Measurements from ENCODE around the gene TRPV3. TPM values are rescaled to one million over a fixed set of nuclear protein-coding genes. Genes with fewer than 3 reads are reported as not detected.

TRPV3 gene
- total RNA-seq, 4 donors from 2014 or later: 5.0 to 39.1 (median 16.5) TPM

DNA sequence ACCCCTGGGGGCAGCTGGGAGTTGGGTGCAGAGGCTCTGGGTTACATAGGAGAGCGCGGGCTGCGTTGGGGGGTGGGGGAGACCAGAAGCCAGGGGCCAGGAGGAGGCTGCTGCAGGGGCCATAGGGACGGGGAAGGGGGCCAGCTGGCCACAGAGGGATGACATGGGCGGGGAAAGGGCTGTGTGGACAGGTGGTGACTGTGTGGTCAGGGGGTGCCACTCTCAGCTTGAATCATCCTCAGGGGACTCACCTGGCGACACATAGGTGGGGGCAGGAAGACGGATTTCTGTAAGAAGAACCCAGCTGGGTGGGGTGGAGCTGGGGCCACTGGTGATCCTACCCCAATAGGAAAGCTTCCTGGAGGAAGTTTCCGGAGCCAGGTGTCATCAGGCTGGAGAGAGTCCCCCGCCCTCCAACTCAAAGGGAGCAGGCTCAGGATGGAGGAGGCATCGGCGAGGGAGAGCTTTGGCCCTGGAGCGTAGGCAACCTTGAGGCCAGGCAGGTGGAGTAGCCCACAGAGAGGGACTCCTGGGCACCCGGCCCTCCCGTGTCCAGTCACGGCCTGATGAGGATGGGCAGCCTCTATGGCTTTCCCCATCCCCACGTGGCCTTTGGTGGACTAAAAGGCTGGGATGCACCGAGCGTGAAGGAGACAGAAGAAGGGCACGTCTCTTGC lies 1.2 kb downstream of the TRPV3 start:
- H3K27ac ChIP-seq: peak overlapping the region in 3 of 4 donors; percentile 61 to 76 (median 71)

DNA sequence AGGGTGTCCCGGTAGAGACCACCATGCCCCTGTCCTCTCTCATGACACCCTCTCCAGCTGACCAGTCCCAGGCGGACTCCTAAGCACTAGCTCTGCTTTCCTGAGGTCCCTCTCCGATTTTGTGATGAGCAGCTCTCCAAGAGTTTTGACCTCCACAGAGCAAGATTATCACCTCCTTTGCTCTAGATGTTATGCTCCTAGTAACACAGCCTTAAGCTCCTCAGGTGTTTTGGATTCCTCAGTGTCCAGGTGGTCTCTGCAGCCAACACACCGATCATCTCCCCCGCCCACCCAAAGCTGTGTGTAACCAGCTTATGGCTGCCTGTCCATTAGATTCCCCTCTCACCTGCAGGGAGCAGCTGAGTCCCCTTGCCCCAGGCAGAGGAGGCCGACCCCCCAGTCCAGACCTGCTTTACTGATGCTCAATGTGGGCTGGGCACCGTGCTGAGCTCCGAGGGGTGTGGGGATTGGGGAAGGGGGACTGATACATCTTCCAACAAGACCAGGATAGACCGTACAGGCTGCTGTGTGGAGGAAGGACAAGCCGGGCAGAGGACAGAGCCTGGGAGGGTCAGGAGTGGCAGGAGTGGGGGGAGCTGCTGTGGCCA lies 2.3 kb downstream of the TRPV3 start:
- no peaks in the 10 kb centered on the region for H3K27me3 ChIP-seq

More for the DNA sequence above, 1.2 kb downstream of the TRPV3 start:
- H3K4me3 ChIP-seq: peak overlapping the region in 1 of 4 donors; percentile 39
- H3K4me1 ChIP-seq: peaks cover 0 to 15% (median 7%) of the 10 kb centered on the region in 4 donors
- no peak for DNase-seq
- no peaks in the 10 kb centered on the region for H3K27me3 ChIP-seq
- no peaks in the 10 kb centered on the region for H3K36me3 ChIP-seq
- TF ChIP-seq, protein P1, sequence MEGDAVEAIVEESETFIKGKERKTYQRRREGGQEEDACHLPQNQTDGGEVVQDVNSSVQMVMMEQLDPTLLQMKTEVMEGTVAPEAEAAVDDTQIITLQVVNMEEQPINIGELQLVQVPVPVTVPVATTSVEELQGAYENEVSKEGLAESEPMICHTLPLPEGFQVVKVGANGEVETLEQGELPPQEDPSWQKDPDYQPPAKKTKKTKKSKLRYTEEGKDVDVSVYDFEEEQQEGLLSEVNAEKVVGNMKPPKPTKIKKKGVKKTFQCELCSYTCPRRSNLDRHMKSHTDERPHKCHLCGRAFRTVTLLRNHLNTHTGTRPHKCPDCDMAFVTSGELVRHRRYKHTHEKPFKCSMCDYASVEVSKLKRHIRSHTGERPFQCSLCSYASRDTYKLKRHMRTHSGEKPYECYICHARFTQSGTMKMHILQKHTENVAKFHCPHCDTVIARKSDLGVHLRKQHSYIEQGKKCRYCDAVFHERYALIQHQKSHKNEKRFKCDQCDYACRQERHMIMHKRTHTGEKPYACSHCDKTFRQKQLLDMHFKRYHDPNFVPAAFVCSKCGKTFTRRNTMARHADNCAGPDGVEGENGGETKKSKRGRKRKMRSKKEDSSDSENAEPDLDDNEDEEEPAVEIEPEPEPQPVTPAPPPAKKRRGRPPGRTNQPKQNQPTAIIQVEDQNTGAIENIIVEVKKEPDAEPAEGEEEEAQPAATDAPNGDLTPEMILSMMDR (IDR thresholded peaks at IDR 0.05): no peak
- TF ChIP-seq POLR2A (IDR thresholded peaks at IDR 0.05): no peak
- no peaks in the 10 kb centered on the region for H3K9me3 ChIP-seq

DNA sequence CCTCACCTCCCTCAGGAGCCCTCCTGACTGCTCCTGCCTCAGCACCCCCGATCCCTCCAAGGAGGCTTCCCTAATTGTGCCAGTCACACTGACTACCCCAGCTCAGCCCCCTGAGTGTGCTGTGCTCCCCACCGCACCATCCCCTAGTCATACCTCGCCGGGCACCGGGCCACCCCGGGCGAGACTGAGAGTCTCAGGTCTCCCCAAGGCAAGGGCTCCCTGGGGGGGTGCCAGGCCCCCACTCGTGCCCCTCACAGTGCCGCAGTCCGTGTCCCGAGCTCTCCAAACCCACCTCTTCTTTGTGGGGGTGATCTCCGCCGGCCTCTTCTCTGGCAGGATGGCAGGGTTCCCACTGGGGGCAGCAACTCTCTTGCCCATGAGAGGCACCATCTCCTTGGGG lies 3.2 kb downstream of the TRPV3 start:
- Histone ChIP-seq H3K27me3 (no peaks in the 10 kb centered on the region), H3K9me3 (no peaks in the 10 kb centered on the region), H3K4me1 (peaks cover 0 to 15% (median 7%) of the 10 kb centered on the region in 4 donors), H3K27ac (no peak overlapping the region), H3K36me3 (no peaks in the 10 kb centered on the region), H3K4me3 (no peak overlapping the region)
- DNase-seq: no peak
- TF ChIP-seq, protein P1 (IDR thresholded peaks at IDR 0.05): no peak
- no peak for TF ChIP-seq POLR2A (IDR thresholded peaks at IDR 0.05)

More for the DNA sequence above, 2.3 kb downstream of the TRPV3 start:
- DNase-seq: no peak
- peaks cover 0 to 15% (median 7%) of the 10 kb centered on the region in 4 donors for H3K4me1 ChIP-seq
- no peak overlapping the region for H3K4me3 ChIP-seq
- TF ChIP-seq, protein P1 (IDR thresholded peaks at IDR 0.05): no peak
- TF ChIP-seq POLR2A (IDR thresholded peaks at IDR 0.05): no peak
- no peaks in the 10 kb centered on the region for H3K9me3 ChIP-seq
- no peak overlapping the region for H3K27ac ChIP-seq
- no peaks in the 10 kb centered on the region for H3K36me3 ChIP-seq

DNA sequence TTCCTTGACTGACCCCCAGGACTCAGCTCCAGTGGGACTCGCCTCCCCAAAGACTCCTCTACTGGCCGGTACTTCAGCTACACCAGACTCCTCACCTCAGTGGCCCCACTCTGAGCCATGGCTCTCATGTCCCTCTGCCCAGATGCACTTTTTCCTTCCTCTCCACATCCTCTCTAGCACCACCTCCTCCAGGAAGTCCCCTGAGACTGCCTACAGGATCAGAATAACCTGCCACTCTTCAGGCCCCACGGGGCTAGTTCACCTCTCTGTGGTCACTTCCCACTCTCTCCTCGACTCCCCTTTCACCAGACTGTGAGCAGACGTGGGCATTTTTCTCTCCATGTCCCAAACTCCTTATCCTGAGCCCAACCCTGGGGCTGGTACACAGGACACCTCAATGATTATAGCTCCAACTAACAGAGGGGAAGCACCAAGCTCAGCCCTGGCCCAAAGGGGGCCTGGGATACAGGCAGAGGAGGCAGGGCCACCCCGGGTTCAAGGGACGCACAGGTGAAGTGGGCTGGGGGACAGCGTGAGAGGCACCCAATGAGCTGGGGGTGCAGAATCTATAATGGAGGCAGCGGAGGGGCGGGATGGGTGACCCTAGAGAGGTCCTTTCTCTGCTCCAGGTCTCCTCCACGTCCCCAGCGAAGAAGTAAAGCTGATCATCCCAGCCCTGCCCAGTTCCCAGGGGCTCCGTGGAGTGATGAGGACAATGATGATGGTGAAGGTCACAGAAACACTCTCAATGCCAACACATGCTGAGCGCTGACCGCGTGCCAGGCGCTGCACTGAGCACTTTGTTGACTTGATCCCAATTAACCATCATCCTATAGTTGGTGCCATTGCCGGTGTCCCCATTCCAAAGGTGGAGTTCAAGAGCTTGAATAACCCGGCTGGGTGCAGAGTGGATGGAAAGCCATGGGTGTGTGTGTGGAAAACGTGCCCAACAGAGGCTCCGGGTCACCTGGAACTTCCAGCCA lies 3.9 kb downstream of the TRPV3 start:
- peaks cover 0 to 14% (median 7%) of the 10 kb centered on the region in 4 donors for H3K4me1 ChIP-seq
- H3K27ac ChIP-seq: no peak overlapping the region
- H3K9me3 ChIP-seq: no peaks in the 10 kb centered on the region
- no peaks in the 10 kb centered on the region for H3K27me3 ChIP-seq
- TF ChIP-seq, protein P1 (IDR thresholded peaks at IDR 0.05): no peak
- no peak for TF ChIP-seq POLR2A (IDR thresholded peaks at IDR 0.05)
- no peak for DNase-seq
- no peaks in the 10 kb centered on the region for H3K36me3 ChIP-seq
- no peak overlapping the region for H3K4me3 ChIP-seq

DNA sequence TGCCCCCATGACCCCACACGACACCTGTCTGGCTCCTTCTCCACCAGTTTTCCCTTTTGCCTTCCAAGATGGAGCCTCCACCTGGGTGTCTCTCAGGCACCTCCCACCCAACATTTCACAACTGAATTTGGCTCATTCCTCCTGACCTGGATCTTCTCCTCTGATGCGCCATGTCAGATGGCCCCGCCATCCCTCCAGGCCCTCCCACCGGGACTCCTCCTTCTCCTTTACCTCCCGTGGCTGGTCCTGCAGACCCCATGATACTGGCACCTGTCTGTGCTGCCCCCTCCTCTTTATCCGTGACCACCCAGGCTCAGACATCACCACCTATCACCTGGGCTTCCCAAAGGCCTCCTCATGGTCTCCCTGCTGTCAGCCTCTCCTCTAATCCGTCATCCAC lies 4.7 kb downstream of the TRPV3 start:
- H3K4me1 ChIP-seq: peaks cover 0 to 6% (median under 1%) of the 10 kb centered on the region in 4 donors
- no peak overlapping the region for H3K27ac ChIP-seq
- H3K36me3 ChIP-seq: no peaks in the 10 kb centered on the region
- no peak for DNase-seq
- H3K4me3 ChIP-seq: no peak overlapping the region
- no peak for TF ChIP-seq POLR2A (IDR thresholded peaks at IDR 0.05)
- TF ChIP-seq, protein P1 (IDR thresholded peaks at IDR 0.05): no peak
- no peaks in the 10 kb centered on the region for H3K9me3 ChIP-seq
- no peaks in the 10 kb centered on the region for H3K27me3 ChIP-seq

All from Peyer's patch (tissue), 4 donors.